ENCODE results near the gene DHRS4L2. TPM values are rescaled to one million over a fixed set of nuclear protein-coding genes. Genes with fewer than 3 reads are reported as not detected.
"Not testable (repeated sequence)": the region's sequence is repeated elsewhere in the genome, so short reads cannot be mapped to it uniquely, and the experiment has no call there.

The DHRS4L2 gene
- total and polyA plus RNA-seq, 10 donors = 9.2 to 54.4 (median 23.2) TPM

- H3K27me3 ChIP-seq (replicated peaks in 1 of 7) = no peaks in the 10 kb centered on the region
- peak within 1 kb of the TSS; percentile 81 to 91 (median 86) for H3K27ac ChIP-seq
- 0 to 1% (median 0%) methylated on average over 30 to 44 of the region's 44 CpGs for WGBS, 5 donors
- H3K9me3 ChIP-seq = peaks cover 0 to 14% (median 0%) of the 10 kb centered on the region in 8 donors
- TF ChIP-seq POLR2AphosphoS5 (IDR thresholded peaks at IDR 0.05) (peak; percentile 71 to 86 (median 81)), POLR2A (IDR thresholded peaks at IDR 0.05) (no peak)
- TF ChIP-seq, protein P1, sequence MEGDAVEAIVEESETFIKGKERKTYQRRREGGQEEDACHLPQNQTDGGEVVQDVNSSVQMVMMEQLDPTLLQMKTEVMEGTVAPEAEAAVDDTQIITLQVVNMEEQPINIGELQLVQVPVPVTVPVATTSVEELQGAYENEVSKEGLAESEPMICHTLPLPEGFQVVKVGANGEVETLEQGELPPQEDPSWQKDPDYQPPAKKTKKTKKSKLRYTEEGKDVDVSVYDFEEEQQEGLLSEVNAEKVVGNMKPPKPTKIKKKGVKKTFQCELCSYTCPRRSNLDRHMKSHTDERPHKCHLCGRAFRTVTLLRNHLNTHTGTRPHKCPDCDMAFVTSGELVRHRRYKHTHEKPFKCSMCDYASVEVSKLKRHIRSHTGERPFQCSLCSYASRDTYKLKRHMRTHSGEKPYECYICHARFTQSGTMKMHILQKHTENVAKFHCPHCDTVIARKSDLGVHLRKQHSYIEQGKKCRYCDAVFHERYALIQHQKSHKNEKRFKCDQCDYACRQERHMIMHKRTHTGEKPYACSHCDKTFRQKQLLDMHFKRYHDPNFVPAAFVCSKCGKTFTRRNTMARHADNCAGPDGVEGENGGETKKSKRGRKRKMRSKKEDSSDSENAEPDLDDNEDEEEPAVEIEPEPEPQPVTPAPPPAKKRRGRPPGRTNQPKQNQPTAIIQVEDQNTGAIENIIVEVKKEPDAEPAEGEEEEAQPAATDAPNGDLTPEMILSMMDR (IDR thresholded peaks at IDR 0.05 in 8 of 11, conservative IDR thresholded peaks at IDR 0.05 in 3 of 11) = peak; percentile 48 to 88 (median 80)
- H3K36me3 ChIP-seq = peaks cover 0 to 29% (median 5%) of the 10 kb centered on the region in 6 donors
- intact Hi-C loops (cut with DNase I; ENCODE audit: low total_unique reads) = no loop called here
- peak within 1 kb of the TSS; percentile 53 to 96 (median 79) for H3K4me3 ChIP-seq
- peak; percentile 96 for DNase-seq
- H3K4me1 ChIP-seq = peaks cover 7 to 37% (median 30%) of the 10 kb centered on the region in 6 donors
Observed at GRCh38 chr14:23953464-23954278, 35.1 kb upstream of the DHRS4L2 start, which contains the start of gene DHRS4. Gene DHRS4, plus strand, starts transcription at chr14:23953770. Its CDS starts 19 bp downstream, at chr14:23953789.

- H3K4me3 ChIP-seq = peak overlapping the region; percentile 53 to 96 (median 79)
- TF ChIP-seq, protein P1 (IDR thresholded peaks at IDR 0.05 in 8 of 11, conservative IDR thresholded peaks at IDR 0.05 in 3 of 11) = peak in 5 of 11 experiments; percentile 4 to 43 (median 38)
- H3K27ac ChIP-seq = peak overlapping the region; percentile 81 to 91 (median 86)
- H3K4me1 ChIP-seq = peaks cover 7 to 37% (median 30%) of the 10 kb centered on the region in 6 donors
- peaks cover 0 to 11% (median 0%) of the 10 kb centered on the region in 8 donors for H3K9me3 ChIP-seq
- H3K27me3 ChIP-seq (replicated peaks in 1 of 7); intact Hi-C loops (cut with DNase I; ENCODE audit: low total_unique reads); DNase-seq: not testable (repeated sequence)
- peaks cover 0 to 29% (median 5%) of the 10 kb centered on the region in 6 donors for H3K36me3 ChIP-seq
- 13 to 18% (median 17%) methylated on average over 6 of the region's 6 CpGs for WGBS, 5 donors
Observed at GRCh38 chr14:23954279-23954614, 34.5 kb upstream of the DHRS4L2 start.

- peak; percentile 78 for DNase-seq
Observed at GRCh38 chr14:23954965-23955364, 33.8 kb upstream of the DHRS4L2 start.

GRCh38 chr14:23955811-23956210 lies 32.9 kb upstream of the DHRS4L2 start:
- intact Hi-C loops (cut with DNase I; ENCODE audit: low total_unique reads); H3K27ac ChIP-seq; H3K4me3 ChIP-seq; H3K9me3 ChIP-seq; DNase-seq; H3K27me3 ChIP-seq (replicated peaks in 1 of 7): not testable (repeated sequence)
- H3K4me1 ChIP-seq = peaks cover 7 to 37% (median 30%) of the 10 kb centered on the region in 6 donors
- peaks cover 0 to 29% (median 5%) of the 10 kb centered on the region in 6 donors for H3K36me3 ChIP-seq
- 88 to 97% (median 94%) methylated on average over 2 of the region's 2 CpGs for WGBS, 5 donors

More at GRCh38 chr14:23954965-23955364, 33.8 kb upstream of the DHRS4L2 start:
- H3K27me3 ChIP-seq (replicated peaks in 1 of 7); H3K27ac ChIP-seq; intact Hi-C loops (cut with DNase I; ENCODE audit: low total_unique reads); H3K9me3 ChIP-seq: not testable (repeated sequence)
- H3K4me1 ChIP-seq = peaks cover 7 to 37% (median 30%) of the 10 kb centered on the region in 6 donors
- 66 to 83% (median 81%) methylated on average over 19 to 20 of the region's 20 CpGs for WGBS, 5 donors
- peaks cover 0 to 29% (median 5%) of the 10 kb centered on the region in 6 donors for H3K36me3 ChIP-seq
- H3K4me3 ChIP-seq = peak overlapping the region in 2 of 8 donors; percentile 68 to 91

DNA sequence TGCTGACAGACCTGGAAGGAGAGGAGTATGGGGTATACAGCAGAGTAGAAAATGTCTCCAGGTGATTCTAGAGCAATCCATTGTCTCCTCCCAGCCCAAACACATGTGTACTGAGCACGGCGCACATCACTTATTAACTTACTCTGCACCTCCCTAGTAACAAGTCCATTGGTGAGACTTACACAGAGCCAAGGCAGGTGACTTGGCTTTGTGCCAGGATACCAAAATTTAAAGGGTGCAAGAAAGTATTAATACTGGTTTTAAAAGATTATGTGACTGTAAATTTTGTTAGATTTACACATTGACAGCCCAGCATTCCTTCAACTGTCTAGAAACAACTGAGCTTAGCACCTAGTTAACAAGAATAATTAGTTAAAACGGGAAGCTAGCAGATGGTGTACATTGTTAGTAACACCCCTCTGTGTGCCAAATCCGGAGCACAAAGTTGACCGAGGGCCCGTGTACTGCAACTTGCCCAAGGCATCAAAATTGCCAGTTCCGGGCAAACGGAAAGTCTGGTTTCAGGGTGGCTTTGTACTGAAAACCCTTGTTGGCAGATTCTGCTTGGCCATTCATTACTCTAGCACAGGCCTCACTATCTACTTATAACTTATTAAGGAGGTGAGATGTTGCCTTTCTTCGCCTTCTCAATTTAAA lies 30.7 kb upstream of the DHRS4L2 start:
- H3K27ac ChIP-seq; intact Hi-C loops (cut with DNase I; ENCODE audit: low total_unique reads); DNase-seq; H3K27me3 ChIP-seq (replicated peaks in 1 of 7); H3K4me3 ChIP-seq; H3K9me3 ChIP-seq: not testable (repeated sequence)
- Histone ChIP-seq H3K4me1 (peaks cover 3 to 18% (median 15%) of the 10 kb centered on the region in 6 donors), H3K36me3 (peaks cover 0 to 29% (median 5%) of the 10 kb centered on the region in 6 donors)
- 91 to 96% (median 94%) methylated on average over 9 of the region's 9 CpGs for WGBS, 5 donors

DNA sequence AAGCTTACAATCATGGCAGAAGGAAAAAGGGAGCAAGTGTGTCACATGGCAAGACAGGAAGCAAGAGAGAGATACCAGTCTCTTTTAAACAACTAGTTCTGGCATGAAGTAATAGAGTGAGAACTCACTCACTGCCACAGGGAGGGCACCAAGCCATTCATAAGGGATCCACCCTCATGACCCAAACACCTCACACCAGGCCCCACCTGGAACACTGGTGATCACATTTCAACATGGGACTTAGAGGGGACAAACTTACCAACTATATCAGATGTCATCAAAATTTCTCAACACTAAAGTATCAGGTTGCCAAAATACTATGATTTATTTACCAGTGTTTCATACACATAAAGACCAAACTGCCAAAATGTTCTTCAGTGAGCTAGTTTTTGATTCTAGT lies 27.8 kb upstream of the DHRS4L2 start:
- H3K27me3 ChIP-seq (replicated peaks in 1 of 7); H3K27ac ChIP-seq; DNase-seq; intact Hi-C loops (cut with DNase I; ENCODE audit: low total_unique reads); H3K9me3 ChIP-seq; H3K4me1 ChIP-seq; H3K4me3 ChIP-seq: not testable (repeated sequence)
- peaks cover 0 to 24% (median 5%) of the 10 kb centered on the region in 6 donors for H3K36me3 ChIP-seq

DNA sequence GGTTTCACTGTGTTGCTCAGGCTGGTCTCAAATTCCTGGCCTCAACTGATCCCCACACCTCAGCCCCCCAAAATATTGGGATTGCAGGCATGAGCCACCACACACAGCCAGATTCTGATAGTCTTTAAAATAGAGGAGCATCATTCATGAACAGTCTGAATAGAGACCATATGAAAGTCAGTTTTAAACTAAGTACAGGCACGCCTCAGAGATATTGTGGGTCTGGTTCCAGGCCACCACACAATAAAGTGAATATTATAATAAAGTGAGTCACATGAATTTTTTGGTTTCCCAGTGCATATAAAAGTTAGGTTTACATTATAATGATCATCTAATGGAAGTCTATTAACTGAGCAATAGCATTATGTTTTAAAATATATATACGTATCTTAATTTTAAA lies 27.0 kb upstream of the DHRS4L2 start:
- intact Hi-C loops (cut with DNase I; ENCODE audit: low total_unique reads); DNase-seq; H3K9me3 ChIP-seq; H3K4me1 ChIP-seq; H3K27me3 ChIP-seq (replicated peaks in 1 of 7); H3K4me3 ChIP-seq; H3K27ac ChIP-seq: not testable (repeated sequence)
- H3K36me3 ChIP-seq = peaks cover 0 to 16% (median 1%) of the 10 kb centered on the region in 6 donors
- 17 to 100% (median 88%) methylated on average over 1 of the region's 2 CpGs for WGBS, 5 donors

DNA sequence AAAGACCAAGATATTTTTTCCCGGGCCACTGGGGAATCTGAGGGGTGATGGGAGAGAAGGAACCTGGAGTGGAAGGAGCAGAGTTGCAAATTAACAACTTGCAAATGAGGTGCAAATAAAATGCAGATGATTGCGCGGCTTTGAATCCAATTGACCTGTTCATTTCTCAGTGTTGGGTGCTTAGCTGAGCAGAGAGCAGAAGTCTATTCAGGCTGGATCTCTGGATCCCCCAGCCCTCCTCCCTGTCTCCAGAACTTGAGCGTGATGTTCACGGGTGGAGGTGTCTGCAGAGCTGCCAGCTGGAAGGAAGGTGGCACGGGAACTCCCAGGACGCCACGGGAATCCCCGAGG lies 19.6 kb upstream of the DHRS4L2 start:
- Histone ChIP-seq H3K4me3 (peak overlapping the region in 2 of 8 donors; percentile 47 to 73), H3K27ac (peak overlapping the region in 2 of 8 donors; percentile 72 to 80)
- intact Hi-C loops (cut with DNase I; ENCODE audit: low total_unique reads); H3K9me3 ChIP-seq; H3K4me1 ChIP-seq; DNase-seq; H3K36me3 ChIP-seq; H3K27me3 ChIP-seq (replicated peaks in 1 of 7): not testable (repeated sequence)
- WGBS, 5 donors = 57 to 82% (median 73%) methylated on average over 1 of the region's 9 CpGs; no CpG with 5 or more reads in 1 of the 5 donors
